Choroid plexus epithelial cell (primary cell): ENCODE measurements around the gene USP37.
A peak's percentile ranks its signal among the peaks of the same experiment; 100 is the strongest.
"Not testable (repeated sequence)": the region's sequence is repeated elsewhere in the genome, so short reads cannot be mapped to it uniquely, and the experiment has no call there.

Source experiments
- DNase-seq: peaks from one replicate; pipeline ENCODE4 v3.0.0-alpha.2; 2010; ENCODE audit warnings: low read depth
- H3K4me3 ChIP-seq: 2 replicates; pipeline ENCODE4 v1.5.1; 2011; ENCODE audit warnings: low read depth, mild to moderate bottlenecking, control low read depth, low read length, moderate library complexity
- CTCF ChIP-seq: conservative IDR thresholded peaks from 2 replicates; pipeline ENCODE4 v1.5.1; 2011; ENCODE audit warnings: low read depth, mild to moderate bottlenecking, control low read depth, inconsistent platforms, low read length, moderate library complexity

USP37 gene

GRCh38 chr2:218555527-218555926 lies 12.6 kb downstream of the USP37 start:
- no peak overlapping the region for H3K4me3 ChIP-seq
- no peak for TF ChIP-seq CTCF
- no peak for DNase-seq

- not testable (repeated sequence) for DNase-seq
These were observed 13.9 kb downstream of the USP37 start for GRCh38 chr2:218554225-218554624.

GRCh38 chr2:218547978-218548377 lies 20.2 kb downstream of the USP37 start:
- H3K4me3 ChIP-seq, result no peak overlapping the region
- TF ChIP-seq CTCF, result no peak
- no peak for DNase-seq

More at GRCh38 chr2:218554225-218554624, 13.9 kb downstream of the USP37 start:
- H3K4me3 ChIP-seq, result not testable (repeated sequence)

GRCh38 chr2:218547511-218547910 lies 20.6 kb downstream of the USP37 start:
- no peak overlapping the region for H3K4me3 ChIP-seq
- no peak for TF ChIP-seq CTCF
- DNase-seq, result no peak

- no peak overlapping the region for H3K4me3 ChIP-seq
- no peak for TF ChIP-seq CTCF
- no peak for DNase-seq
These were observed 22.1 kb downstream of the USP37 start for GRCh38 chr2:218546012-218546411.

- no peak for TF ChIP-seq CTCF
- peak; percentile 7 for DNase-seq
- no peak overlapping the region for H3K4me3 ChIP-seq
These were observed 28.1 kb downstream of the USP37 start for GRCh38 chr2:218540015-218540414.

GRCh38 chr2:218536804-218537494 lies 31.2 kb downstream of the USP37 start:
- no peak for TF ChIP-seq CTCF
- DNase-seq, result peak; percentile 18
- H3K4me3 ChIP-seq, result no peak overlapping the region
